ENCODE results near the gene CGGBP1.

GRCh38 chr3:88003115-88003755 lies 55.6 kb downstream of the CGGBP1 start:
- TF ChIP-seq ZFP30 (CRISPR knock-in tag; IDR thresholded peaks at IDR 0.05) (no peak), BACH2 (CRISPR knock-in tag; IDR thresholded peaks at IDR 0.05; ENCODE audit: borderline replicate concordance) (no peak), ZNF8 (CRISPR knock-in tag; IDR thresholded peaks at IDR 0.05) (no peak), PATZ1 (CRISPR knock-in tag; IDR thresholded peaks at IDR 0.05; ENCODE audit: borderline replicate concordance) (no peak), PPARA (CRISPR knock-in tag; IDR thresholded peaks at IDR 0.05; ENCODE audit: borderline replicate concordance) (no peak), ARNTL (CRISPR knock-in tag; IDR thresholded peaks at IDR 0.05; ENCODE audit: borderline replicate concordance, low read depth) (no peak), ZC3H10 (CRISPR knock-in tag; IDR thresholded peaks at IDR 0.05) (no peak), GLIS3 (CRISPR knock-in tag; IDR thresholded peaks at IDR 0.05) (no peak), ZFP3 (CRISPR knock-in tag; IDR thresholded peaks at IDR 0.05) (no peak), CREB5 (CRISPR knock-in tag; IDR thresholded peaks at IDR 0.05; ENCODE audit: low read depth) (no peak), SNAI2 (CRISPR knock-in tag; IDR thresholded peaks at IDR 0.05) (no peak)
